ENCODE measurements around the gene CSGALNACT2.
"Not testable (repeated sequence)": the region's sequence is repeated elsewhere in the genome, so short reads cannot be mapped to it uniquely, and the experiment has no call there.

CSGALNACT2 gene

GRCh38 chr10:43145311-43145710 lies 7.1 kb downstream of the CSGALNACT2 start:
- no peak for DNase-seq

GRCh38 chr10:43145936-43146335 lies 7.7 kb downstream of the CSGALNACT2 start:
- DNase-seq: not testable (repeated sequence)

GRCh38 chr10:43151371-43151770 lies 13.1 kb downstream of the CSGALNACT2 start:
- DNase-seq: no peak

- no peak for DNase-seq
Observed at GRCh38 chr10:43153901-43154300, 15.7 kb downstream of the CSGALNACT2 start.

GRCh38 chr10:43155221-43155620 lies 17.0 kb downstream of the CSGALNACT2 start:
- DNase-seq: no peak

- DNase-seq: no peak
Observed at GRCh38 chr10:43155741-43156140, 17.5 kb downstream of the CSGALNACT2 start.

- peak in 2 of 14 donors; percentile 15 to 16 for DNase-seq
Observed at GRCh38 chr10:43156590-43157341, 18.5 kb downstream of the CSGALNACT2 start.

- no peak for DNase-seq
Observed at GRCh38 chr10:43158636-43159035, 20.4 kb downstream of the CSGALNACT2 start.

GRCh38 chr10:43160046-43160920 lies 22.0 kb downstream of the CSGALNACT2 start:
- no peak for DNase-seq

- DNase-seq: no peak
Observed at GRCh38 chr10:43160921-43161255, 22.6 kb downstream of the CSGALNACT2 start.

GRCh38 chr10:43162604-43163003 lies 24.4 kb downstream of the CSGALNACT2 start:
- no peak for DNase-seq

- no peak for DNase-seq
Observed at GRCh38 chr10:43166207-43166879, 28.1 kb downstream of the CSGALNACT2 start.

GRCh38 chr10:43166880-43167497 lies 28.7 kb downstream of the CSGALNACT2 start:
- DNase-seq: no peak

- DNase-seq: no peak
Observed at GRCh38 chr10:43167498-43167889, 29.2 kb downstream of the CSGALNACT2 start.

- DNase-seq: no peak
Observed at GRCh38 chr10:43170491-43170890, 32.2 kb downstream of the CSGALNACT2 start.

- no peak for DNase-seq
Observed at GRCh38 chr10:43172645-43173044, 34.4 kb downstream of the CSGALNACT2 start.

GRCh38 chr10:43173120-43173519 lies 34.9 kb downstream of the CSGALNACT2 start:
- DNase-seq: no peak

- no peak for DNase-seq
Observed at GRCh38 chr10:43174969-43175368, 36.7 kb downstream of the CSGALNACT2 start.

- no peak for DNase-seq
Observed at GRCh38 chr10:43176271-43176670, 38.0 kb downstream of the CSGALNACT2 start.

- DNase-seq: no peak
Observed at GRCh38 chr10:43177595-43177994, 39.4 kb downstream of the CSGALNACT2 start.

GRCh38 chr10:43181146-43181545 lies 42.9 kb downstream of the CSGALNACT2 start:
- no peak for DNase-seq

GRCh38 chr10:43183764-43184163 lies 45.5 kb downstream of the CSGALNACT2 start:
- not testable (repeated sequence) for DNase-seq

GRCh38 chr10:43186150-43186549 lies 47.9 kb downstream of the CSGALNACT2 start:
- no peak for DNase-seq
